GM19351 (cell line): ENCODE measurements around the gene SH2D3C.

Source experiments
- ATAC-seq: cut with Tn5 transposase; IDR thresholded peaks from one replicate; pipeline ENCODE4 v1.9.1; 2021; ENCODE audit warnings: mild to moderate bottlenecking, moderate library complexity; ENCODE audit not compliant: unreplicated experiment

Gene SH2D3C, protein sequence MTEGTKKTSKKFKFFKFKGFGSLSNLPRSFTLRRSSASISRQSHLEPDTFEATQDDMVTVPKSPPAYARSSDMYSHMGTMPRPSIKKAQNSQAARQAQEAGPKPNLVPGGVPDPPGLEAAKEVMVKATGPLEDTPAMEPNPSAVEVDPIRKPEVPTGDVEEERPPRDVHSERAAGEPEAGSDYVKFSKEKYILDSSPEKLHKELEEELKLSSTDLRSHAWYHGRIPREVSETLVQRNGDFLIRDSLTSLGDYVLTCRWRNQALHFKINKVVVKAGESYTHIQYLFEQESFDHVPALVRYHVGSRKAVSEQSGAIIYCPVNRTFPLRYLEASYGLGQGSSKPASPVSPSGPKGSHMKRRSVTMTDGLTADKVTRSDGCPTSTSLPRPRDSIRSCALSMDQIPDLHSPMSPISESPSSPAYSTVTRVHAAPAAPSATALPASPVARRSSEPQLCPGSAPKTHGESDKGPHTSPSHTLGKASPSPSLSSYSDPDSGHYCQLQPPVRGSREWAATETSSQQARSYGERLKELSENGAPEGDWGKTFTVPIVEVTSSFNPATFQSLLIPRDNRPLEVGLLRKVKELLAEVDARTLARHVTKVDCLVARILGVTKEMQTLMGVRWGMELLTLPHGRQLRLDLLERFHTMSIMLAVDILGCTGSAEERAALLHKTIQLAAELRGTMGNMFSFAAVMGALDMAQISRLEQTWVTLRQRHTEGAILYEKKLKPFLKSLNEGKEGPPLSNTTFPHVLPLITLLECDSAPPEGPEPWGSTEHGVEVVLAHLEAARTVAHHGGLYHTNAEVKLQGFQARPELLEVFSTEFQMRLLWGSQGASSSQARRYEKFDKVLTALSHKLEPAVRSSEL

DNA sequence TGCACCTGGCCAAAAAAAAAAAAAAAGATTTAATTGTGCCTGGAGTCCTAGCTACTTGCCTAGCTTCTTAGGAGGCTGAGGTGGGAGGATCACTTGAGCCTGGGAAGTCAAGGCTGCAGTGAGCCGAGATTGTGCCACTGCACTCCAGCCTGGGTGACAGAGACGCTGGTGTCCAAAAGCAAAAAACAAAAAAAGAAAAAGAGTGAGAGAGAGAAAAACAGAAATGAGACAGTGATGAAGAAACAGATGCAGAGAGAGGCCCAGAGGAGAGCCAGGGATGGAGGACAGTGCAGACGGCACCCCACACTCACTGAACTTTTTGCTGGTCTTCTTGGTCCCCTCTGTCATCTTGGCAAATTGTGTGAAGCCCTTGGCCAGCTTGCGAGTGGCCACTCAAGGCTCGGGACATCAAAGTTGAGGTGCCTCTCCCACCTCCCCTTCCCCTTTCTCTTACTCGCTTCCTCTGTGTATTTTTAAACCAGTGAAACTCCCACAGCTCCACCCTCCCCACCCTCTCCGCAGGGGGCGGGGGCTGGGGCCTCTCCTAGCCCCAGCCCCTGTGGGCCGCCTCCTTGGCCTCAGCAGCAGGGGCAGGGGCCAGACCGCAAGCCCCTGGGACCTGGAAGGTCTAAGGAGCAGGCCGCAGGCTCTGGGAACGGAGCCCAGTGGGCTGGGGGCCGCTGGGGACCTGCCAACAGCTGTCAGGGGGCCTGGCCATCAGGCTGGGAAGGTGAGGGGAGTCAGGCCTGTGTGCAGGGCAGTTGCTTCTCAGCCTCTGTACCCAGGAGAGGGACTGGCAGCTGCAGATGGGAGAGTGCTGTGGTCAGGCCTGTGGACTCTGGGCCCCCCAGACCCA, at the start of gene SH2D3C:
Gene SH2D3C, minus strand, starts transcription at position 387 of the 856 bp plus-strand sequence. Its CDS starts 39 bp downstream, at position 348.
- peak; percentile 40 for ATAC-seq

DNA sequence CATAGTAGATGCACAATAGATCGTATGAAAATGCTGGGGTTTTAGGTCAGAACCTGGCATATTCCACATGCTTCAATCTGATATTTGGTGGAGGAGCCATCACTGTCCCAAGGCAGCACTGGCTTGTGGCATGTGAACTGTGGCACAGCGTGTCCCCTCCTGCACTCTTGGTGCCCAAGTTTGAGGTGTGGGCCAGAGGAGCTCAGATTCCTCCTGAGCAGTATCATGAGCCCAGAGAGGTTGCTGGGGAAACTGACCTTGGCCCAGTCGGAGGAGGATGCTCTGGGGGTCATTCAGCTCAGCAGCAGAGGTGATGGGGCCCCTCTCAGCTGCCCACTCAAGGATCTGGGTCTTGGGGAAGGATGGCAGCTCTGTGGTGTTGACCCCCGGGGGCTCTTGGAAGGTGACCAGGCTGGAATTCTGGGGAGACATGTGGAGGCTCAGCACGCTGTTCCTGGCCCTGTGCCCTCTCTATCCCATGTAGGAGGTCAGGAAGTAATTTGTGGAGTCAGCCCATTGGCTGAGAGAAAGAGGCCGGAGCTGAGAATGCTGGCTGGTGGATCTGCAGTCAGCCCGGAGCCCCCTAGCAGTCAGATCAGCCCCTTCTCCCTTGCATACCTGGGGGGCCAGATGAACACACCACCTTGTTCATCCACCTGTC, 47.9 kb upstream of the SH2D3C start:
- ATAC-seq = no peak

DNA sequence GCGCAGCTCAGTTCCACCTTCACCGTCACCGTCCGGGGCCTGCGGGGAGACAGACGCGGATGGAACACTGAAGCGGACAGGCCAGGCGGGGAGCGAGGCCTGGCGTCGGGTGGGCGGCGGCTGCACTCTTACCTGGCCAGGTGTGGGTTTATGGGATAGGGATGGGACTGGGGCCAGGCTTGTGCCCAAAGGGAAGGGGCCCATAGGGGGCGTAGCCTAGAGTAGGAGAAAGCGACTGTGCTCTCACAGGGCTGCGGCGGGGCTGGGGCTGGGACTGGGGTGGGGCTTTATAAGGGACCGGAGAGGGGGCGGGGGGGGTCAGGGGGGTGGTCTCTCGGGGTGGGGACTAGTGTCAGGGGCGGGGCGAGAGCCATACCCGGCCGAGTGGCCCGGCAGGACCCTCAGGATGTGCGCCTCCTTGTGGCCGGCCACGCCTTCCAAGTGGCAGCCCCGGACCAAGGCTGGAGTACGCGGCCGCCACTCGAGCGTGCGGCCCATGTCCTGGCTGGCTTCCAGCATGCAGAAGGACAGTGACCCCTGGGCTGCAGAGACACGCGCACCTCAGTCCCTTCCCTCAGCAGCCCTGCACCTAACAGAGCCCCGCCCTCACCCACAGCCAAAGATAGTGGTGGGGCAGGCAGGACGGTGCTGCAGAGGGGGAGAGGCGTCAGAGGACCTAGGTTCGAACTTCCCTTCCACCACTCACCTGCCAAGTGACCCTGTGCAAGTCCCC, 47.0 kb upstream of the SH2D3C start:
- no peak for ATAC-seq

DNA sequence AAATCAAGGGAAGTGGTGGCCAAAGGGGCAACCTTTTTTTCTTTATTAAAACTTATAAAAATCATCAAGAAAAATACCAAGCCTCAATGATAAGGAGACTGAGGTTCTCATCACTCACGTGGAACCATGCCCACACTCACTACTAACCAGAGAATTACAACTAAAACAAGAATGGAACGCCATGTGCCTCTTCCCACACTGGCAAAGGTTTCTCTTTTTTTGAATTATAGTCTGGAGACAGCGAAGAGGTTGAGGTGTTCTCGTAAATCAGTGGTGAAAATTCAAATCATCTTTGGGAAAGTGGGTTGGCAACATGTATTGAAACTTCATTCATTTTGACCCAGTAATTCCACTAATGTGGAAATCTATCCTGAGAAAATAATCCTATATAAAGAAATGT, 43.6 kb upstream of the SH2D3C start:
- ATAC-seq = no peak

DNA sequence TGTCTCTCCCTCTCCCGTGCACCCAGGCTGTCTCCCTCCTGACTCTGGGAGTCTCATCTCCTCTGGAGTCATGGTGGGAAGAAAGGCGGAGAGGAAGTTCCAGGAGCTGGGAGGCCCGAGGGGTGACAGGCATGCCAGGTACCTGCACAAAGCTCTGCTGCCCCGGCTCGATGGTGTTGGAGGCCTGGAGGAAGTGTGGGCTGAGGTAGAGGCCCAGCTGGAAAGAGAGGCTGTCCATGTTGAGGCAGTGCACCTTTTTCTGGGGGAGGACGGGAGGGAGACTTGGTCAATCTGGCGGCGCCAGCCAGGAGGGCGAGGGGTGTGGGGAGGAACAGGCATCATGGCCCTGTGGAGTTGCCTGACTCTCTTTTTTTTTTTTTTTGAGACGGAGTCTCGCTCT, 40.1 kb upstream of the SH2D3C start:
- no peak for ATAC-seq

DNA sequence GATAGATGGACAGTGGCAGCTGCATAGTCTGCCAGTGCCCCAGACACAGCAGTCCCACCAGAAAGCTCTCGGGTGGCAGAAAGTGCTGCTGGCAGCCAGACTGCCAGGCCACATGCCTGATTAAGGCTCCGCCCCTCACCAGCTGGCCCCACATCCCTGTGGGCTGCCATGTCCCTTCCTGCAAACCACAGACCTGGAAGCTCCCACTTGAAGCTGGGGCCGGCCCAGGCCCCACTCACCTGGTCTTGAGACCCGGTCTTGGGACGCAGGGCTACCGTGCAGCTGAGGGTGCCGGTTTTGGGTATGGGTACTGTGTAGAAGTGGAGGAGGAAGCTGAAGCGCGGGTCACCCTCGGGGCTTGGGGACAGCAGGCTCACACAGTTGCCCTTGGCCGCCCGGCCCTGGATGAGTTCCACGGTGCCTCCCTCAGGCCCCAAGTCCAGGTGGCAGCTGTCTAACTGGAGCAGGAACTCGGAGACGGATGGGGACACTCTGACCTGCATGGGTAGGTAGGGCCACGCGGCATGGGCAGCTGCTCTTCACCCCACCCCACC, 39.5 kb upstream of the SH2D3C start:
- ATAC-seq = no peak

DNA sequence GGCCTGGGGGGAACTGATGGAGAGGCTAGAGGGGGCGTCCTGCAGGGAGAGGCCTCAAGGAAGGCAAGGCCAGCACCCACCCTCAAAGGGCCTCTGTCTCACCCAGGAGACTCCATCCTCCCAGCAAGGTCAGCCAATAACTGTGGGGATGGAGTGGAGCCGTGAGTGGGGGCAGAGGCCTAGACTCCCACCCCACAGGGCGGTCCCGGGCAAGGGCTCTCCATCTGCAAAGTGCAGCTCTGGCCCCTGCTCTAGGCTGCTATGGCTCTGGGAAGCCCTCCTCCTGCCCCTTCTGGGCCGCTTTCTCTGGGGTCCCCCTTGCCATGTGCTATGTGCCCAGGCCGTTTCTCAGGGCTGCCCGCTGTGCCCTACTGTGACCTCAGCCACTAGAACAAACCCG, 38.3 kb upstream of the SH2D3C start:
- ATAC-seq = no peak

DNA sequence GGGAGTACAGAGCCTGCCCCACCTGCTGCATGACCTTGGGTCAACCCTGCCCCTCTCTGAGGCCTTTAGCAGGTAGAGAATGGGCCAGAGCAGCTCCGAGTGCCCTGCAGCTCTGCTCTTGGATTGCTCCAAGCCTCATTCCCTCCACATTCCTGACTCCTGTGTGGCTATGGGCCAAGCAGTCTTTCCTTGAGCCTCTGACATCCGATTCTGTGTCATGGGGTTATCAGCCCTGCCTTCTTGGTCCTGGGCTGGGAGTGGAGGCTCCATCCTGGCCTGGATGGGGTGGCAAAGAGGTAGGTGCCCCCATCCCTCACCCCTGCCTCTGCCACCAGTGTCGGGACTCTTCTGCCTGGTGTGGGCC, 37.9 kb upstream of the SH2D3C start:
- ATAC-seq = no peak

DNA sequence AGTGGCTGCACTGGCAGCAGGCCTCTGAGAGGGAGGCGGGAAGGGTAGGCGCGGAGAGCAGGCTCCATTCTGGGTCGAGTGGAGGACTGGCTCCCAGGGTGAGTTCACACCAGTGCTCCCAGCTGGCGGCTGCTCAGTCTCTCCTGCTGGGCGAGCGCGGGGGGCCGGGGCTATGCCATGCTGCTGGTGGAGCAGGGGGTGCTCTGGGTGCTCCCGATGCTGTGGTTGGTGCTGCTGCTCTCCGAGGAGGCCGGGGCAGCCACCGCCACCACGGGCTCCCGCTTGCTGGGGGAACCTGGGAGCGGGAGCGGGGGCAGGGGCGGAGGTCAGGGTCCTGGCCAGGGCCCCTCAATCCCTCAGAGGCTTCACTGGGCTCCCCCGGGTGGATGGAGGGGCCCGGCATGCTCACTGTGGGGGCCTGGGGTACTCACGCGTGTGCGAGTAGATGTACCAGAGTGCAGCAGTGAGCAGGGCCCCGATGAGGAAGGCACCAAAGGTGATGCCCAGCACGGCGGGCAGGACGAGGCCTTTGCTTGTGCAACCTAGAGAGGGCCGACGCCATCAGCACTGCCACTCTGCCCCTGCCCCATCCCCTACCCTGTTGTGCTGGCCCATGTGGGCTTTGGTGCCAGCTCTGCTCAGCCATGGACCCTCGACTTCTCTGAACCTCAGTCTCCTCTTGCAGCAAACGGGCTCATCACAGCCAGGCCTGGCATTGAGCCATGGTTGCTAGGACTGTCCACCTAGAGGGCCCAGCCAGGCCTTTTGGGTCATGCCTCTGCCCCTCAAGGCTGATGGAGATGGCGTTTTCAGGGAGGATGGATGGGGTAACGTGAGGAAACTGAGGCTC, 37.3 kb upstream of the SH2D3C start:
- ATAC-seq = no peak

DNA sequence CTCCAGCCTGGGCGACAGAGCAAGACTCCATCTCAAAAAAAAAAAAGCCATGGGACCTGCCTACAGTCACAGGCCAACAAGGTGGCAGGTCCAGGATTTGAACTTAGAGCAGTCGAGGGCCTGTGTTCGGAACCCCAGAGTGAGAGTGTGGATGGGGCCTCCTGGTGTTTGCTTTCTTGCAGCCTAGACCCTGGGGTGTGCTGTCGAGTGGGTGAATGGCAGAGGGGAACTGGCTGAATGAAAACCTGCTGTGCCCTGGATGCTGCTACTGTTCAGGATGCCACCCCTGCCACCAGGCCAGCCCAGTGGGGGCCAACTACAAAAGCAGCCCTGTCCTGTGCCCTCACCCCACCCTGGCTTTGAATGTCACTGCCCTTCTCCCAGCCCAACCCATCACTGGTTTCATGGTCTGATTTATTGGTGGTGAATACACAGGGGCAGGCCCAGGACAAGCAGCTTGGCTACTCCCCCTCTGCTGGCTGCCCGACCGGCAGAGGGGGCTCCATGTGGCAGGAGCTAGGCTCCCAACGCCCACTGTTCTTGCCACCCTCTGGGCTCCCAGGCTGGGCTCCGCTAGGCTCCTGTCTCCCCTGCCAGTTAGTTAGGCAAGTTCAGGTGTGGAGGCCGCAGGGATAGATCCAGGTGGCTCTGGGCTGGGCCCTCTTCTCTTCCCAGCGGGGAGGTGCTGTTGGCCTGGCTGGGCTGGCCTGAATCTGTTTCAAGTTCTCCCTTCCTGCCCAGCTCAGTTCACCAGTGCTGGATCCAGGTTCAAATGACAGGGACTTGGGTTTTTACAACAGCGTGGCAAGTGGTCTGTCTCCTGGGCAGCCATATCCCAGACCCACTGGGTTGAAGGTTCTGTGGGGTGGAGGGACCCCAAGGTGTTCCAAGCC, 36.4 kb upstream of the SH2D3C start:
- no peak for ATAC-seq

DNA sequence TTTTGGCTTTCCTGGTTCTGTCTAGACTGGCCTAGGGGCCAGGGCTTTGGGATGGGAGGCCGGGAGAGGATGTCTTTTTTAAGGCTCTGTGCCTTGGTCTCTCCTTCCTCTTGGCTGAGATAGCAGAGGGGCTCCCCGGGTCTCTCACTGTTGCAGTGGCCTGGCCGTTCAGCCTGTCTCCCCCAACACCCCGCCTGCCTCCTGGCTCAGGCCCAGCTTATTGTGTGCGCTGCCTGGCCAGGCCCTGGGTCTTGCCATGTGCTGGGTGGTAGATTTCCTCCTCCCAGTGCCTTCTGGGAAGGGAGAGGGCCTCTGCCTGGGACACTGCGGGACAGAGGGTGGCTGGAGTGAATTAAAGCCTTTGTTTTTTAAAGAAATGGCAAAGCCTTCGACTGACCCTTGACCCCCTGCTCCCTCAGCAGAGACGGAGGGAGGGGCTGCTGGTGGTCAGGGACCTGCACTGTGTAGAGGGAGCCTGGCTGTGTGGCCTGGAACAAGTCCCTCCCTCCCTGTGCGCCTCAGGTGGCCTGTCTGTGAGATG, 35.3 kb upstream of the SH2D3C start:
- ATAC-seq = no peak

DNA sequence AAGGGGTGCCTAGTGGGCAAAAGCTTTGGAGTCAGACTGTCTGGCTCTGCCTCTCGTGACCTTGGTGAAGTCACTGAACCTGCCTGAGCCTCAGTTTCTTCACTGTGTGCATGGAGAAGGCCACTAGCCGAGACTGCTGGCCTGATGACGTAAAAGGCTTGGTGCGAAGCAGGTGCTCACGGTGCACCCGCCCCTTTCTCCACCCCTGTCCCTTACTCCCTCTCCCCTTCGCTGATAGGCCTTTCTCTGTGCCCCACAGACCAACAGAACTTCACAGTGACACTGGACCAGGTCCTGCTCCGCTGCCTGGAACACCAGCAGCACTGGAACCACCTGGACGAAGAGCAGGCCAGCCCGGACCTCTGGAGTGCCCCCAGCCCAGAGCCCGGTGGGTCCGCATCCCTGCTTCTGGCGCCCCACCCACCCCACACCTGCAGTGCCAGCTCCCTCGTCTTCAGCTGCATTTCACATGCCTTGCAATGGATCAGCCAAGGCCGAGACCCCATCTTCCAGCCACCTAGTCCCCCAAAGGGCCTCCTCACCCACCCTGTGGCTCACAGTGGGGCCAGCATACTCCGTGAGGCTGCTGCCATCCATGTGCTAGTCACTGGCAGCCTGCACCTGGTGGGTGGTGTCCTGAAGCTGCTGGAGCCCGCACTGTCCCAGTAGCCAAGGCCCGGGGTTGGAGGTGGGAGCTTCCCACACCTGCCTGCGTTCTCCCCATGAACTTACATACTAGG, 34.6 kb upstream of the SH2D3C start:
- no peak for ATAC-seq

DNA sequence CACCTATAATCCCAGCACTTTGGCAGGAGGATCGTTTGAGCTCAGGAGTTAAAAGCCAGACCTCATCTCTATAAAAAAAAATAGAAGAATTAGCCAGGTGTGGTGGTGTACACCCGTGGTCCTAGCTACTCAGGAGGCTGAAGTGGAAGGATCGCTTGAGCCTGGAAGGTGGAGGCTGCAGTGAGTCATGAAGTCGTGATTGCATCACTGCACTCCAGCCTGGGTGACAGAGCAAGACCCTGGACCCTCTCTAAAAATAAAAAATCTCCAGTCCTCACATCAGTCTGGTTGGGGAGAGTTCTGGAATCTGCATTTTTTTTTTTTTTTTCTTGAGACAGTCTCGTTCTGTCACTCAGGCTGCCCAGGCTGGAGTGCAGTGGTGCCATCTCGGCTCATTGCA, 33.5 kb upstream of the SH2D3C start:
- no peak for ATAC-seq

DNA sequence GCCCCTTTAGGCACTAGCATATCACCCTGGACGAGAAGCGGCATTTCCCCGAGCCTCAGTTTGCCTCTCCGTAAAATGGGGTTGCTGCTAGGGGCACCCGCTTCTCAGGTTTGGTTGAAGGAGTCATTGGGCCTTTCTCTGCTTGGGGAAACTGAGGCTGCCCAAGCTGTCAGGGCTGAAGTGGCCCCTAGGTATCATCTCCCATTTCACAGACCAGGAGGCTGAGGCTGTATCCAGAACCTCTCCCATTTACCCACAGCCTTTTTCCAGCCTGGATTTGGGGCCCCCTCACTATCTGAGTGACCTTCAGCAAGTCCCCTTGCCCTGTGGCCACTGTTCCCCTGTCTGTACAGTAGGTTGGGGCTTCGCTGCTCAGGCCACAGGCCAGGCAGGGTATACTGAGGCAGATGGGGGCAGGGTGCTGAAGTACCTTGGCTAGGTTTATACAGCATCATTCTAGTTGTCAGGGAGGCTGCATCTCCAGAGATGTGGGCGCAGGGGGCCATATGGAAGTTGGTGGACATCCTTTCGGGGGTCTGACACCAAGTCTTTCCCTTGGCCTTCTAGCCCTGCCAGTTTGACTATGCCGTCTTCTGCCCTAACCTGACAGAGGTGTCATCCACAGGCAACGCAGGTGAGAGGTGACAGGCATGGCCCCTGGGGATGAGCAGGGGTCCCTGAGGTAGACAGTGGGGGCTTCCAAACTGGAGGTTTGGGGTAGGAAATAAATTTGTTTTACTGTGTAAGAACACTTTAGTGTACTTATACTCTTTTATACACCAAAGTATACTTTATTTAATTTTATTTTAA, 32.1 kb upstream of the SH2D3C start:
- no peak for ATAC-seq

DNA sequence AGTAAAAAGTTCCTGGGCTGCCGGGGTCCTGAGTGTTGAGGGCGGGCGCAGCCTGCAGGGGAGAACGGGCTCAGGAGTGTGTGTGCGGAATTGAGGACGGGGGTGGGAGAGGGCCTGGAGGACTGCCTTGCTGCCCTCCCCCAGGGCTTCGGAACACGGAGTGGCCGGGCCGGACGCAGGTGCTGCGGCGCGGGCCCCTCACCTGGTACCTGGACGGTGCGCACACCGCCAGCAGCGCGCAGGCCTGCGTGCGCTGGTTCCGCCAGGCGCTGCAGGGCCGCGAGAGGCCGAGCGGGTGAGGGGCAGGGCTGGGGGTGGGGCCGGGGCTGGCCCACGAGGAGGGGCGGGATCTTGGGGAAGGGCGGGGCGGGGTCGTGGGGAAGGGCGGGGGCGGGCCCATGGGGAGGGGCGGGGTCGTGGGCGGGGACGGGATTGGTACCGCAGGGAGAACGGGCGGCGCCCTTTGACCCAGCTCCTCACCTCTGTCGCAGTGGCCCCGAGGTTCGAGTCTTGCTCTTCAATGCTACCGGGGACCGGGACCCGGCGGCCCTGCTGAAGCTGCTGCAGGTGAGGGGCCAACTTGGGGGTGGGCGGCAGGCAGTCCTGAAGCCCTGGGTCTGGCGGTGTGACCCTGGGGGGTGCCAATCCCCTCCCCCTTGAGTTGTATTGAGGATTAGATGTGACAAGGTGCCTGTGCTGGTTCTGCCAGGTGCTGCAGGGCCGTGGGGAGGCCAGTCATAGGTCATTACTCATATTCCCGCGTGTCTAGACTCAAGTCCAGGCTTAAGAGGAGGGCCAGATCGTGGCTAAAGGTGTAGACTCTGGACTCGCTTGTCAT, 31.3 kb upstream of the SH2D3C start:
- no peak for ATAC-seq
